NCI-H2029 treated with DMSO at 0.1 percent for 48 hours (cell line): Measurements from ENCODE around the gene KCNK18.
"Not testable (repeated sequence)": the region's sequence is repeated elsewhere in the genome, so short reads cannot be mapped to it uniquely, and the experiment has no call there.

Experiments used
- DNase-seq: peaks from one replicate; lab custom pipeline; 2025; lab: John Stamatoyannopoulos, UW

Gene KCNK18

GRCh38 chr10:117222552-117222951, 25.3 kb downstream of the KCNK18 start:
- DNase-seq = no peak

- no peak for DNase-seq
Observed at GRCh38 chr10:117222976-117223692, 25.8 kb downstream of the KCNK18 start.

- no peak for DNase-seq
Observed at GRCh38 chr10:117223693-117224430, 26.6 kb downstream of the KCNK18 start.

- no peak for DNase-seq
Observed at GRCh38 chr10:117224881-117225280, 27.6 kb downstream of the KCNK18 start.

- DNase-seq = no peak
Observed at GRCh38 chr10:117226813-117227451, 29.6 kb downstream of the KCNK18 start.

GRCh38 chr10:117228210-117228609, 30.9 kb downstream of the KCNK18 start:
- no peak for DNase-seq

- DNase-seq = not testable (repeated sequence)
Observed at GRCh38 chr10:117230107-117230506, 32.8 kb downstream of the KCNK18 start.

GRCh38 chr10:117237401-117237991, 40.2 kb downstream of the KCNK18 start:
- no peak for DNase-seq

GRCh38 chr10:117239051-117239450, 41.8 kb downstream of the KCNK18 start:
- no peak for DNase-seq

- no peak for DNase-seq
Observed at GRCh38 chr10:117239721-117240620, 42.7 kb downstream of the KCNK18 start.

GRCh38 chr10:117240621-117241529, 43.6 kb downstream of the KCNK18 start, which contains the start of gene SLC18A2:
Gene SLC18A2, plus strand, starts transcription at chr10:117241114. Its CDS starts 580 bp downstream, at chr10:117241694.
- no peak for DNase-seq

GRCh38 chr10:117241541-117242462, 44.5 kb downstream of the KCNK18 start:
- no peak for DNase-seq

- DNase-seq = no peak
Observed at GRCh38 chr10:117242463-117242832, 45.2 kb downstream of the KCNK18 start.

- DNase-seq = no peak
Observed at GRCh38 chr10:117246997-117247671, 49.8 kb downstream of the KCNK18 start.

GRCh38 chr10:117248750-117249465, 51.6 kb downstream of the KCNK18 start:
- DNase-seq = no peak

GRCh38 chr10:117249493-117250093, 52.3 kb downstream of the KCNK18 start:
- DNase-seq = no peak

- DNase-seq = no peak
Observed at GRCh38 chr10:117250411-117250810, 53.1 kb downstream of the KCNK18 start.

- no peak for DNase-seq
Observed at GRCh38 chr10:117253908-117254307, 56.6 kb downstream of the KCNK18 start.
